ENCODE measurements around the gene PDZD7. TPM values are rescaled to one million over a fixed set of nuclear protein-coding genes. Genes with fewer than 3 reads are reported as not detected.
"Not testable (repeated sequence)": the region's sequence is repeated elsewhere in the genome, so short reads cannot be mapped to it uniquely, and the experiment has no call there.

Gene PDZD7
- polyA plus RNA-seq, 6 donors from 2014 or later, result 0.23 to 0.87 TPM; not detected in 4

DNA sequence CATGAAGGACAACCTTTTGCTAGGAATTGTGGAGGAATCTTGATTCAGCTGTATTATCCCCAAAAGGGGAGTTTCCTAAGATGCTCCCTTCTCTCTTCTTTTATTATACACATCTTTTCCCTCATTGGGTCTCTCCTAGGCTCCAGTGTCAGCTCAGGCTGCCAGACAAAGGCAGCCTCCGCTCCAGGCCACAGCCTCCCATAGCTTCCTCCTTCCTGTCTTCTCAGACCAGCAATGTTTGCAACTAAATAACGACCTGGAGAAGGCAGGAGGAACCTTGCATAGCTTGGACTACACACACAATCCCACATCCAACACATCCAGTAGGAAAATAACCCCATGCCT, 12.4 kb upstream of the PDZD7 start:
- Mint-ChIP-seq H3K9me3 (no peaks in the 10 kb centered on the region), H3K36me3 (peaks cover 0 to 2% of the 10 kb centered on the region in 2 donors)

GRCh38 chr10:101042667-101043362, 11.9 kb upstream of the PDZD7 start:
- H3K4me3 Mint-ChIP-seq, result peak overlapping the region; percentile 94 to 99 (median 97)
- no peaks in the 10 kb centered on the region for H3K9me3 Mint-ChIP-seq
- DNase-seq (peak; percentile 67), ATAC-seq (ENCODE audit: low read depth in 2 of 2) (peak; percentile 86 to 89)
- H3K27ac Mint-ChIP-seq, result peak overlapping the region; percentile 54 to 98 (median 96)
- H3K36me3 Mint-ChIP-seq, result peaks cover 0 to 7% of the 10 kb centered on the region in 2 donors
- H3K4me1 Mint-ChIP-seq, result peaks cover 18 to 23% (median 20%) of the 10 kb centered on the region in 3 donors
- H3K27me3 Mint-ChIP-seq, result peaks cover 20 to 22% (median 22%) of the 10 kb centered on the region in 3 donors

More for the DNA sequence above, 12.4 kb upstream of the PDZD7 start:
- peaks cover 18 to 29% (median 20%) of the 10 kb centered on the region in 3 donors for H3K4me1 Mint-ChIP-seq
- DNase-seq, result no peak
- peaks cover 23 to 27% (median 25%) of the 10 kb centered on the region in 3 donors for H3K27me3 Mint-ChIP-seq
- ATAC-seq (ENCODE audit: low read depth in 2 of 2), result no peak
- peak overlapping the region in 5 of 6 donors; percentile 55 to 97 (median 87) for H3K27ac Mint-ChIP-seq
- H3K4me3 Mint-ChIP-seq, result peak overlapping the region; percentile 94 to 99 (median 97)

DNA sequence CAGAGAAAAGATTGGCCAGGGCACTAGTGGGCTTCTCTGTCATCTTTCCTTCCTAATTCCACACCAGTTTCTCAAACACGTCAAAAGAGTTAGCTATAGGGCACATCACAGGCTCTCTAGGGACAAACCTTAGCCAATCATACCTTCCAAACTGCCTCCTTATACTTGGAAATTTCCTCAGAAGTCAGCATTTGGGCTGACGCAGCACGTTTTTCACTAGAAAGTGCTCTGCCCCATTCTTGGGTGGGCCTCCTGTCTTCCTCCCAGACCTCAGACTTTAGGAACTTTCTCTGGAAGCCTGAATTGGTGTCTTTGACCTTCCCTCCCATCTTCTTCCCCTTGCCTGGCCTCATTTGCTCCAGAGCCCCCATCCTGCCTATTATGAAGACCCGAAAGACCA, 11.2 kb upstream of the PDZD7 start:
- no peaks in the 10 kb centered on the region for H3K9me3 Mint-ChIP-seq
- H3K27me3 Mint-ChIP-seq, result peaks cover 13 to 16% (median 15%) of the 10 kb centered on the region in 3 donors
- ATAC-seq (ENCODE audit: low read depth in 2 of 2), result no peak
- peaks cover 18 to 22% (median 20%) of the 10 kb centered on the region in 3 donors for H3K4me1 Mint-ChIP-seq
- H3K27ac Mint-ChIP-seq, result peak overlapping the region in 3 of 6 donors; percentile 44 to 87 (median 84)
- H3K4me3 Mint-ChIP-seq, result peak overlapping the region; percentile 94 to 99 (median 97)
- DNase-seq, result no peak
- peaks cover 0 to 10% of the 10 kb centered on the region in 2 donors for H3K36me3 Mint-ChIP-seq

DNA sequence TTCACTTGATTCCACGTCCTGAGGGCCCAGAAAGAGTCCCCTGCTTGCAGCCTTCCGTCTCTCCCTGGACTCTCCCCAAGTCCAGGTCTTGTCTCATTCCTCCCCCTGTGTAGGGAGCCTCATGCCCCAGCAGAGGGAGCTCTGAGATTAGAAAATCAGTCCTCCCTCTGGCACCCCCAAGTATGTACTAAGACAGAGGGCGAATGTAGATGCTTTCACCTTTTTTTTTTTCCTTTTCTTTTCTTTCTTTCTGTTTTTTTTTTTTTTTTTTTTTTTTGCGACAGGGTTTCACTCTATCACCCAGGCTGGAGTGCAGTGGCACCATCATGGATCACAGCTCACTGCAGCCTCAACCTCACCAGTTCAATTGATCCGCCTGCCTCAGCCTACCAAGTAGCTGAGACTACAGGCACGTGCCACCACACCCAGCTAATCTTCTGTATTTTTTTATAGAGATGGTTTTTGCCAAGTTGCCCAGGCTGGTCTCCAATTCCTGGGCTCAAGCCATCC, 10.4 kb upstream of the PDZD7 start:
- peak; percentile 84 to 86 for ATAC-seq (ENCODE audit: low read depth in 2 of 2)
- peak overlapping the region in 1 of 6 donors; percentile 76 for H3K27ac Mint-ChIP-seq
- H3K4me1 Mint-ChIP-seq, result peaks cover 18 to 22% (median 20%) of the 10 kb centered on the region in 3 donors
- H3K27me3 Mint-ChIP-seq, result peaks cover 5 to 9% (median 7%) of the 10 kb centered on the region in 3 donors
- H3K9me3 Mint-ChIP-seq, result no peaks in the 10 kb centered on the region
- peak; percentile 76 for DNase-seq
- H3K4me3 Mint-ChIP-seq, result peak overlapping the region in 5 of 8 donors; percentile 10 to 61 (median 34)
- peaks cover 0 to 16% of the 10 kb centered on the region in 2 donors for H3K36me3 Mint-ChIP-seq

- Mint-ChIP-seq H3K27me3 (peaks cover under 1 to 5% (median 3%) of the 10 kb centered on the region in 3 donors), H3K9me3 (no peaks in the 10 kb centered on the region), H3K4me3 (peak overlapping the region in 1 of 8 donors; percentile 17), H3K27ac (peak overlapping the region in 1 of 6 donors; percentile 76), H3K4me1 (peaks cover 18 to 22% (median 20%) of the 10 kb centered on the region in 3 donors), H3K36me3 (peaks cover 0 to 20% of the 10 kb centered on the region in 2 donors)
- ATAC-seq (ENCODE audit: low read depth in 2 of 2), result no peak
- DNase-seq, result no peak
Measured at GRCh38 chr10:101040851-101041250, 9.9 kb upstream of the PDZD7 start.

DNA sequence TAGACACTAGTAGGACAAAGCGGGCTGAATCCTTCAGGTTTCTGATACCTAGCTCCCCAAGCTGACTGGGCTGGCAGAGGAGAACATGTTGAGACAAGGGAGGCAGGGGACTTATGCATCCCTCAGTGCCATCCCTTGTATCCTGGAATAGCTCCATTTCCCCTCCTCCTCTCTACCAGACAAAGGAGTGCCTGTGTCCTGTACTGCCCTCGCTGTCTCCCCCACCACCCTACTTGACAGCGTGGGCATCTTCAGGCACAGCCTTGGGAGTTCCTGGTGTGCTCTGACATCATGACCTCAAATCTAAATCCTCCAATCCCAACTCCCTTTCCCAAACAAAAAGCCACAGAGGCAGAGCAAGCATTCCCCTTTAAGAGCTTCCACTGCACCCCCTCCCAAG, 9.1 kb upstream of the PDZD7 start:
- Mint-ChIP-seq H3K4me3 (peak overlapping the region in 2 of 8 donors; percentile 9 to 44), H3K9me3 (no peaks in the 10 kb centered on the region), H3K36me3 (peaks cover 0 to 24% of the 10 kb centered on the region in 2 donors), H3K27me3 (peaks cover 0 to 4% (median 0%) of the 10 kb centered on the region in 3 donors), H3K4me1 (peaks cover 18 to 22% (median 20%) of the 10 kb centered on the region in 3 donors), H3K27ac (peak overlapping the region in 2 of 6 donors; percentile 13 to 67)
- ATAC-seq (ENCODE audit: low read depth in 2 of 2) (no peak), DNase-seq (no peak)

GRCh38 chr10:101038484-101038883, 7.6 kb upstream of the PDZD7 start:
- H3K4me3 Mint-ChIP-seq, result no peak overlapping the region
- H3K36me3 Mint-ChIP-seq, result peaks cover 0 to 24% of the 10 kb centered on the region in 2 donors
- no peak overlapping the region for H3K27ac Mint-ChIP-seq
- ATAC-seq (ENCODE audit: low read depth in 2 of 2) (no peak), DNase-seq (no peak)
- peaks cover 17 to 21% (median 18%) of the 10 kb centered on the region in 3 donors for H3K4me1 Mint-ChIP-seq
- no peaks in the 10 kb centered on the region for H3K9me3 Mint-ChIP-seq
- H3K27me3 Mint-ChIP-seq, result no peaks in the 10 kb centered on the region

GRCh38 chr10:101036726-101037125, 5.8 kb upstream of the PDZD7 start:
- no peak for DNase-seq
- Mint-ChIP-seq H3K4me3 (peak overlapping the region in 1 of 8 donors; percentile 16), H3K4me1 (peaks cover 12 to 14% (median 12%) of the 10 kb centered on the region in 3 donors), H3K27me3 (no peaks in the 10 kb centered on the region), H3K27ac (peak overlapping the region in 1 of 6 donors; percentile 11), H3K36me3 (peaks cover 0 to 24% of the 10 kb centered on the region in 2 donors), H3K9me3 (no peaks in the 10 kb centered on the region)
- no peak for ATAC-seq (ENCODE audit: low read depth in 2 of 2)

DNA sequence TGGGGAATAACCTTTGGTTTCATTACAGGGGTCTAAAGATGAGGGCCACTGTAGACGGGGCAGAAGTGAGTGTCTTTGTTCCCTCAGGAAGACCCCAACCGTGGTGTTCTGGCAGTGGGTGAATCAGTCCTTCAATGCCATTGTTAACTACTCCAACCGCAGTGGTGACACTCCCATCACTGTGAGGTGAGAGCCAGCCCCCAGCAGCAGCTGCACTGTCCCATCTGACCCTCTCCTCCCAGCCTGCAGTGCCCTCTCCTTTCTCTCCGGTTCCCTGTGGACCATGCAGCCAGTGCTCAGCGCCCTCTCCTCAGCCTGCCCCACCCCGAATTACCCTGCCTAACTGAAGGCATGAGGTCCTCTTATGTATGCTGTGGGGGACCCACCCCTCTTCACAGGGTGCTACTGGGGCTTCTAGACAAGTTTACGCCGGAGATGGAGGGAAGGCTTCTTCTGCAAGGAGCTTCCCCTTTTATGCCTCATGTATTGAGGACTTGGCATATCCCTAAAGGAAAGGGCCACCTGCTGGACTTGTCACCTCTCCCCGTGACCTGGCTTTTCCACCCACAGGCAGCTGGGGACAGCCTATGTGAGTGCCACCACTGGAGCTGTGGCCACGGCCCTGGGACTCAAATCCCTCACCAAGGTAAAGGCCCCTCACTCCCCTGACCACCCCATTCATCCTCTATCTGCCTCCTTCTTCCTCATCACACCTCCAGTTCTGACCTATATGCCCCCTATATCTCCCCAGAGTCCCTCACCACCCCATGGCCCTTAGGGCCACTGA, 5.2 kb upstream of the PDZD7 start:
- Mint-ChIP-seq H3K9me3 (no peaks in the 10 kb centered on the region), H3K4me1 (peaks cover 13 to 17% (median 15%) of the 10 kb centered on the region in 3 donors), H3K4me3 (no peak overlapping the region), H3K36me3 (peaks cover 0 to 24% of the 10 kb centered on the region in 2 donors), H3K27ac (peak overlapping the region in 3 of 6 donors; percentile 11 to 78 (median 30)), H3K27me3 (no peaks in the 10 kb centered on the region)
- no peak for ATAC-seq (ENCODE audit: low read depth in 2 of 2)
- DNase-seq, result no peak

GRCh38 chr10:101035314-101035713, 4.4 kb upstream of the PDZD7 start:
- ATAC-seq (ENCODE audit: low read depth in 2 of 2) (no peak), DNase-seq (no peak)
- Mint-ChIP-seq H3K27ac (no peak overlapping the region), H3K36me3 (peaks cover 0 to 24% of the 10 kb centered on the region in 2 donors), H3K4me3 (no peak overlapping the region), H3K4me1 (peaks cover 13 to 19% (median 15%) of the 10 kb centered on the region in 3 donors), H3K27me3 (no peaks in the 10 kb centered on the region), H3K9me3 (no peaks in the 10 kb centered on the region)

DNA sequence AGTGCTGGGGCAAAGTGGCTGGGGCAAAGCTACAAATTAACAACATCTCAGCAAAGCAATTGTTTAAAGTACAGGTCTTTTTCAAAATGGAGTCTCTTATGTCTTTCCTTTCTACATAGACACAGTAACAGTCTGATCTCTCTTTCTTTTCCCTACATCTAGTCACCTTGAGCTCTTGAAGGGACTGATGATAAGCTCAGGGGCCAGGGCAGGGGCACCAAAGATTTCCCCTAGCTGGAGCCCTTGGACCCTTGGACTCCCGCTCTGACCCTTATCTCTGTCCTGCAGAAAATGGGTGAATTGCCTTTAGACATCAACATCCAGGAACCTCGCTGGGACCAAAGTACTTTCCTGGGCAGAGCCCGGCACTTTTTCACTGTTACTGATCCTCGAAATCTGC, 3.5 kb upstream of the PDZD7 start:
- H3K27me3 Mint-ChIP-seq; DNase-seq; ATAC-seq (ENCODE audit: low read depth in 2 of 2); H3K9me3 Mint-ChIP-seq: not testable (repeated sequence)
- peak overlapping the region in 1 of 6 donors; percentile 79 for H3K27ac Mint-ChIP-seq
- H3K4me1 Mint-ChIP-seq, result peaks cover 16 to 19% (median 17%) of the 10 kb centered on the region in 3 donors
- peaks cover 0 to 24% of the 10 kb centered on the region in 2 donors for H3K36me3 Mint-ChIP-seq
- peak overlapping the region in 1 of 8 donors; percentile 27 for H3K4me3 Mint-ChIP-seq

- H3K4me1 Mint-ChIP-seq, result peaks cover 17 to 22% (median 19%) of the 10 kb centered on the region in 3 donors
- DNase-seq, result no peak
- no peaks in the 10 kb centered on the region for H3K9me3 Mint-ChIP-seq
- peak overlapping the region in 6 of 8 donors; percentile 53 to 97 (median 89) for H3K4me3 Mint-ChIP-seq
- peak overlapping the region in 1 of 6 donors; percentile 58 for H3K27ac Mint-ChIP-seq
- no peak for ATAC-seq (ENCODE audit: low read depth in 2 of 2)
- peaks cover 0 to 15% (median 15%) of the 10 kb centered on the region in 3 donors for H3K27me3 Mint-ChIP-seq
- peaks cover 0 to 21% of the 10 kb centered on the region in 2 donors for H3K36me3 Mint-ChIP-seq
Measured at GRCh38 chr10:101033276-101033675, 2.3 kb upstream of the PDZD7 start.
